ENCODE measurements around the gene RNF223.
"Not testable (repeated sequence)": the region's sequence is repeated elsewhere in the genome, so short reads cannot be mapped to it uniquely, and the experiment has no call there.

Gene RNF223

GRCh38 chr1:1044455-1045078 is 29.5 kb downstream of the RNF223 start:
- DNase-seq (ENCODE audit: low read depth), result no peak

GRCh38 chr1:1043921-1044320 is 30.2 kb downstream of the RNF223 start:
- DNase-seq (ENCODE audit: low read depth), result no peak

GRCh38 chr1:1043411-1043810 is 30.7 kb downstream of the RNF223 start:
- DNase-seq (ENCODE audit: low read depth), result no peak

GRCh38 chr1:1042835-1043234 is 31.3 kb downstream of the RNF223 start:
- DNase-seq (ENCODE audit: low read depth), result no peak

GRCh38 chr1:1041873-1042272 is 32.2 kb downstream of the RNF223 start:
- DNase-seq (ENCODE audit: low read depth), result no peak

- DNase-seq (ENCODE audit: low read depth), result no peak
Measured at GRCh38 chr1:1041092-1041523, 33.0 kb downstream of the RNF223 start.

- DNase-seq (ENCODE audit: low read depth), result peak; percentile 63
Measured at GRCh38 chr1:1040004-1040991, 33.8 kb downstream of the RNF223 start.

GRCh38 chr1:1039145-1039910 is 34.8 kb downstream of the RNF223 start:
- no peak for DNase-seq (ENCODE audit: low read depth)

GRCh38 chr1:1038694-1039093 is 35.4 kb downstream of the RNF223 start:
- DNase-seq (ENCODE audit: low read depth), result no peak

GRCh38 chr1:1037366-1038327 is 36.5 kb downstream of the RNF223 start:
- DNase-seq (ENCODE audit: low read depth), result no peak

- DNase-seq (ENCODE audit: low read depth), result no peak
Measured at GRCh38 chr1:1035291-1035943, 38.7 kb downstream of the RNF223 start.

- no peak for DNase-seq (ENCODE audit: low read depth)
Measured at GRCh38 chr1:1034439-1034781, 39.7 kb downstream of the RNF223 start.

- no peak for DNase-seq (ENCODE audit: low read depth)
Measured at GRCh38 chr1:1033731-1034438, 40.2 kb downstream of the RNF223 start.

GRCh38 chr1:1033009-1033587 is 41.0 kb downstream of the RNF223 start:
- peak; percentile 77 for DNase-seq (ENCODE audit: low read depth)

- DNase-seq (ENCODE audit: low read depth), result no peak
Measured at GRCh38 chr1:1032424-1032823, 41.7 kb downstream of the RNF223 start.

GRCh38 chr1:1031659-1032235 is 42.4 kb downstream of the RNF223 start:
- DNase-seq (ENCODE audit: low read depth), result no peak

- not testable (repeated sequence) for DNase-seq (ENCODE audit: low read depth)
Measured at GRCh38 chr1:1030867-1031658, 43.0 kb downstream of the RNF223 start.

GRCh38 chr1:1027791-1028190 is 46.3 kb downstream of the RNF223 start:
- DNase-seq (ENCODE audit: low read depth), result no peak
